ENCODE data around the gene ARSB.
A peak's percentile ranks its signal among the peaks of the same experiment; 100 is the strongest.

ARSB gene

GRCh38 chr5:78811121-78811817 is 173.8 kb downstream of the ARSB start:
- Histone ChIP-seq H3K27ac (ENCODE audit: low read depth, low read length) (no peak overlapping the region), H3K4me3 (ENCODE audit: low read length) (no peak overlapping the region), H3K36me3 (ENCODE audit: control insufficient read depth, insufficient read depth, low read length) (no peaks in the 10 kb centered on the region), H3K9ac (ENCODE audit: low read length) (no peak overlapping the region), H3K4me1 (ENCODE audit: control insufficient read depth, insufficient read depth, low read length) (peaks cover 16% of the 10 kb centered on the region), H3K27me3 (ENCODE audit: control insufficient read depth, insufficient read depth, low read length) (no peaks in the 10 kb centered on the region)

- H3K27me3 ChIP-seq (ENCODE audit: control insufficient read depth, insufficient read depth, low read length), result no peaks in the 10 kb centered on the region
These were observed 174.8 kb downstream of the ARSB start for GRCh38 chr5:78810098-78810920.

GRCh38 chr5:78809444-78809843 is 175.7 kb downstream of the ARSB start:
- peak overlapping the region; percentile 53 for H3K27ac ChIP-seq (ENCODE audit: low read depth, low read length)
- H3K4me3 ChIP-seq (ENCODE audit: low read length), result no peak overlapping the region
- no peaks in the 10 kb centered on the region for H3K36me3 ChIP-seq (ENCODE audit: control insufficient read depth, insufficient read depth, low read length)
- H3K4me1 ChIP-seq (ENCODE audit: control insufficient read depth, insufficient read depth, low read length), result peaks cover 16% of the 10 kb centered on the region
- H3K9ac ChIP-seq (ENCODE audit: low read length), result no peak overlapping the region
- no peaks in the 10 kb centered on the region for H3K27me3 ChIP-seq (ENCODE audit: control insufficient read depth, insufficient read depth, low read length)

More at GRCh38 chr5:78810098-78810920, 174.8 kb downstream of the ARSB start:
- H3K9ac ChIP-seq (ENCODE audit: low read length), result no peak overlapping the region
- no peak overlapping the region for H3K4me3 ChIP-seq (ENCODE audit: low read length)
- peaks cover 16% of the 10 kb centered on the region for H3K4me1 ChIP-seq (ENCODE audit: control insufficient read depth, insufficient read depth, low read length)
- peak overlapping the region; percentile 53 for H3K27ac ChIP-seq (ENCODE audit: low read depth, low read length)
- no peaks in the 10 kb centered on the region for H3K36me3 ChIP-seq (ENCODE audit: control insufficient read depth, insufficient read depth, low read length)

- H3K9ac ChIP-seq (ENCODE audit: low read length), result no peak overlapping the region
- H3K4me1 ChIP-seq (ENCODE audit: control insufficient read depth, insufficient read depth, low read length), result peaks cover 16% of the 10 kb centered on the region
- H3K36me3 ChIP-seq (ENCODE audit: control insufficient read depth, insufficient read depth, low read length), result no peaks in the 10 kb centered on the region
- no peak overlapping the region for H3K4me3 ChIP-seq (ENCODE audit: low read length)
- H3K27ac ChIP-seq (ENCODE audit: low read depth, low read length), result no peak overlapping the region
- H3K27me3 ChIP-seq (ENCODE audit: control insufficient read depth, insufficient read depth, low read length), result no peaks in the 10 kb centered on the region
These were observed 176.3 kb downstream of the ARSB start for GRCh38 chr5:78808818-78809217.

GRCh38 chr5:78808380-78808779 is 176.7 kb downstream of the ARSB start:
- Histone ChIP-seq H3K4me3 (ENCODE audit: low read length) (no peak overlapping the region), H3K4me1 (ENCODE audit: control insufficient read depth, insufficient read depth, low read length) (peaks cover 21% of the 10 kb centered on the region), H3K27ac (ENCODE audit: low read depth, low read length) (no peak overlapping the region), H3K36me3 (ENCODE audit: control insufficient read depth, insufficient read depth, low read length) (no peaks in the 10 kb centered on the region), H3K27me3 (ENCODE audit: control insufficient read depth, insufficient read depth, low read length) (no peaks in the 10 kb centered on the region), H3K9ac (ENCODE audit: low read length) (no peak overlapping the region)

GRCh38 chr5:78806544-78806943 is 178.6 kb downstream of the ARSB start:
- no peak overlapping the region for H3K9ac ChIP-seq (ENCODE audit: low read length)
- no peak overlapping the region for H3K4me3 ChIP-seq (ENCODE audit: low read length)
- H3K27me3 ChIP-seq (ENCODE audit: control insufficient read depth, insufficient read depth, low read length), result no peaks in the 10 kb centered on the region
- no peak overlapping the region for H3K27ac ChIP-seq (ENCODE audit: low read depth, low read length)
- H3K4me1 ChIP-seq (ENCODE audit: control insufficient read depth, insufficient read depth, low read length), result peaks cover 27% of the 10 kb centered on the region
- no peaks in the 10 kb centered on the region for H3K36me3 ChIP-seq (ENCODE audit: control insufficient read depth, insufficient read depth, low read length)

GRCh38 chr5:78805474-78806124 is 179.5 kb downstream of the ARSB start:
- Histone ChIP-seq H3K27ac (ENCODE audit: low read depth, low read length) (no peak overlapping the region), H3K9ac (ENCODE audit: low read length) (no peak overlapping the region), H3K4me1 (ENCODE audit: control insufficient read depth, insufficient read depth, low read length) (peaks cover 20% of the 10 kb centered on the region), H3K4me3 (ENCODE audit: low read length) (no peak overlapping the region), H3K27me3 (ENCODE audit: control insufficient read depth, insufficient read depth, low read length) (no peaks in the 10 kb centered on the region), H3K36me3 (ENCODE audit: control insufficient read depth, insufficient read depth, low read length) (no peaks in the 10 kb centered on the region)

GRCh38 chr5:78804995-78805394 is 180.1 kb downstream of the ARSB start:
- Histone ChIP-seq H3K27me3 (ENCODE audit: control insufficient read depth, insufficient read depth, low read length) (no peaks in the 10 kb centered on the region), H3K9ac (ENCODE audit: low read length) (no peak overlapping the region), H3K36me3 (ENCODE audit: control insufficient read depth, insufficient read depth, low read length) (no peaks in the 10 kb centered on the region), H3K27ac (ENCODE audit: low read depth, low read length) (no peak overlapping the region), H3K4me3 (ENCODE audit: low read length) (no peak overlapping the region), H3K4me1 (ENCODE audit: control insufficient read depth, insufficient read depth, low read length) (peaks cover 17% of the 10 kb centered on the region)

- peaks cover 12% of the 10 kb centered on the region for H3K4me1 ChIP-seq (ENCODE audit: control insufficient read depth, insufficient read depth, low read length)
- H3K4me3 ChIP-seq (ENCODE audit: low read length), result no peak overlapping the region
- peak overlapping the region; percentile 64 for H3K27ac ChIP-seq (ENCODE audit: low read depth, low read length)
- H3K36me3 ChIP-seq (ENCODE audit: control insufficient read depth, insufficient read depth, low read length), result no peaks in the 10 kb centered on the region
- H3K27me3 ChIP-seq (ENCODE audit: control insufficient read depth, insufficient read depth, low read length), result no peaks in the 10 kb centered on the region
- no peak overlapping the region for H3K9ac ChIP-seq (ENCODE audit: low read length)
These were observed 181.2 kb downstream of the ARSB start for GRCh38 chr5:78803941-78804340.

- Histone ChIP-seq H3K9ac (ENCODE audit: low read length) (no peak overlapping the region), H3K27ac (ENCODE audit: low read depth, low read length) (peak overlapping the region; percentile 64), H3K4me3 (ENCODE audit: low read length) (no peak overlapping the region), H3K36me3 (ENCODE audit: control insufficient read depth, insufficient read depth, low read length) (no peaks in the 10 kb centered on the region), H3K4me1 (ENCODE audit: control insufficient read depth, insufficient read depth, low read length) (peaks cover 11% of the 10 kb centered on the region), H3K27me3 (ENCODE audit: control insufficient read depth, insufficient read depth, low read length) (no peaks in the 10 kb centered on the region)
These were observed 181.8 kb downstream of the ARSB start for GRCh38 chr5:78803353-78803752.

GRCh38 chr5:78801413-78801812 is 183.7 kb downstream of the ARSB start:
- no peak overlapping the region for H3K9ac ChIP-seq (ENCODE audit: low read length)
- H3K27me3 ChIP-seq (ENCODE audit: control insufficient read depth, insufficient read depth, low read length), result no peaks in the 10 kb centered on the region
- no peak overlapping the region for H3K4me3 ChIP-seq (ENCODE audit: low read length)
- no peak overlapping the region for H3K27ac ChIP-seq (ENCODE audit: low read depth, low read length)
- H3K4me1 ChIP-seq (ENCODE audit: control insufficient read depth, insufficient read depth, low read length), result peaks cover 11% of the 10 kb centered on the region
- no peaks in the 10 kb centered on the region for H3K36me3 ChIP-seq (ENCODE audit: control insufficient read depth, insufficient read depth, low read length)

GRCh38 chr5:78799266-78800017 is 185.7 kb downstream of the ARSB start:
- peaks cover 11% of the 10 kb centered on the region for H3K4me1 ChIP-seq (ENCODE audit: control insufficient read depth, insufficient read depth, low read length)
- H3K9ac ChIP-seq (ENCODE audit: low read length), result no peak overlapping the region
- H3K27me3 ChIP-seq (ENCODE audit: control insufficient read depth, insufficient read depth, low read length), result no peaks in the 10 kb centered on the region
- H3K4me3 ChIP-seq (ENCODE audit: low read length), result no peak overlapping the region
- H3K36me3 ChIP-seq (ENCODE audit: control insufficient read depth, insufficient read depth, low read length), result no peaks in the 10 kb centered on the region
- H3K27ac ChIP-seq (ENCODE audit: low read depth, low read length), result no peak overlapping the region

Measured in rectal smooth muscle tissue (tissue), 1 donor.